Measurements from ENCODE around the gene SCFD2. TPM values are rescaled to one million over a fixed set of nuclear protein-coding genes. Genes with fewer than 3 reads are reported as not detected.
A peak's percentile ranks its signal among the peaks of the same experiment; 100 is the strongest.

SCFD2 gene
- total RNA-seq, 4 donors from 2014 or later, result 8.9 to 16.0 (median 14.8) TPM

DNA sequence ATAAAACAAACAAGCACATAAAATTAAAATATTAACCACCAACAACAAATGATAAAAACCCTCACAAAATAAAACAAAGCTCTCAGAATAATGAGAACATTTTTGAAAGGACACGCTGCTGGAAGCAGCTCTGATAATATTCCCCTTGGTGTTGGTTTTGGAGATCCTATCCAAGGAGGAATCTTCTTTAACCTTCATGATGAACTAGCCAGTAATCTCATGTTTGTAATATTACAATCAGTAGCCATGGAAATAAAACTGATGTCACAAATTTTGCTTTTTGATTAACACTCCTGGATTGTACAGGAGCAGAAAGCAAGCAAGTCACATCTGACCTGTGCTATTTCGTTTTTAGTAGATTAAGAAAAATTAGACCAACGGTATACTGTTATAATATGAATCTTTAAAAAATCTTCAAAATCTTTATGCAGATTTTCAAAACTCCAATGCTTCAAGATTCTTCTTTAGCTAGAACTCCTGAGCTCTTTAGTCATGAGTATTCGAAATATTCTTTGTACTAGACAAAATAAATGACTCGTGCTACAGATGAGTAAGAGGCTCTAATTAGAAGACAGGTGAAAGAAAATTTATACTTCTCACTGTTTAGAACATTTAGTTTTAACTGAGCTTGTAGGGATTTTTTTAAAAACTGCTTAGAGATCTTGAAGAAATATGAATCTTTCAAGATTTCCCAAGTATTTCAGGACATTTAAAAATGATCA is 349.6 kb downstream of the SCFD2 start:
- no peaks in the 10 kb centered on the region for H3K36me3 ChIP-seq
- ATAC-seq (no peak), DNase-seq (no peak)
- H3K4me1 ChIP-seq, result peaks cover 18 to 39% of the 10 kb centered on the region in 2 donors
- TF ChIP-seq POLR2A (IDR thresholded peaks at IDR 0.05), result no peak
- TF ChIP-seq, protein P1, sequence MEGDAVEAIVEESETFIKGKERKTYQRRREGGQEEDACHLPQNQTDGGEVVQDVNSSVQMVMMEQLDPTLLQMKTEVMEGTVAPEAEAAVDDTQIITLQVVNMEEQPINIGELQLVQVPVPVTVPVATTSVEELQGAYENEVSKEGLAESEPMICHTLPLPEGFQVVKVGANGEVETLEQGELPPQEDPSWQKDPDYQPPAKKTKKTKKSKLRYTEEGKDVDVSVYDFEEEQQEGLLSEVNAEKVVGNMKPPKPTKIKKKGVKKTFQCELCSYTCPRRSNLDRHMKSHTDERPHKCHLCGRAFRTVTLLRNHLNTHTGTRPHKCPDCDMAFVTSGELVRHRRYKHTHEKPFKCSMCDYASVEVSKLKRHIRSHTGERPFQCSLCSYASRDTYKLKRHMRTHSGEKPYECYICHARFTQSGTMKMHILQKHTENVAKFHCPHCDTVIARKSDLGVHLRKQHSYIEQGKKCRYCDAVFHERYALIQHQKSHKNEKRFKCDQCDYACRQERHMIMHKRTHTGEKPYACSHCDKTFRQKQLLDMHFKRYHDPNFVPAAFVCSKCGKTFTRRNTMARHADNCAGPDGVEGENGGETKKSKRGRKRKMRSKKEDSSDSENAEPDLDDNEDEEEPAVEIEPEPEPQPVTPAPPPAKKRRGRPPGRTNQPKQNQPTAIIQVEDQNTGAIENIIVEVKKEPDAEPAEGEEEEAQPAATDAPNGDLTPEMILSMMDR (IDR thresholded peaks at IDR 0.05 in 4 of 5, conservative IDR thresholded peaks at IDR 0.05 in 1 of 5), result no peak
- intact Hi-C loops (cut with DNase I; ENCODE audit: low total_unique reads), result loop anchor here (5.0 to 10.0 kb wide), 2 partner anchors 111 to 179 kb away; no protein-coding TSS in a partner anchor
- no peaks in the 10 kb centered on the region for H3K27me3 ChIP-seq
- H3K9me3 ChIP-seq, result no peaks in the 10 kb centered on the region
- peak overlapping the region in 2 of 4 donors; percentile 6 to 28 for H3K27ac ChIP-seq
- in situ Hi-C loops (cut with MboI; ENCODE audit: low sequenced_read_pairs in 4 of 4), result loop anchor here (10.0 to 25.0 kb wide), 8 partner anchors 179 to 1221 kb away; partner anchors contain the start of genes PDGFRA (in 3 of the 4), FIP1L1 (in 1 of the 4) and SCFD2 (in 1 of the 4)
- H3K4me3 ChIP-seq, result no peak overlapping the region

DNA sequence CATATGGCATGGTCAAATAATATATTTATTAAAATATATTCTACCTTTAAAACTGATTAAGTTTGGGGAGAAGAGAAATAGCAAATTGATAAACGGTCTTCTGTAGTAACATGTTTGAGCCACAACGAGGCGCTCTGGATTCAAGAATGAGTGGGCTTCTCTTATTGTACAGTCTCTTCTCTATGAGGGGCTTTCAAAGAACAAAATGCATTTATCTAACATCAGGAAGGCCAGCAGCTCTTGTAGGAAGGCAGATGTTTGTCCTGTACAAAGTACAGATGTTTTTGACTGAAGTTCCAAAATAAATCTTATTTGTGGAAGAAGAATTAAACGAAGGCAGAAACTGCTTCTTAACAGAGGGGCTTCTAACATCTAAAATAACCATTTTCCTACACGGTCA is 350.2 kb downstream of the SCFD2 start:
- in situ Hi-C loops (cut with MboI; ENCODE audit: low sequenced_read_pairs in 4 of 4), result loop anchor here (10.0 to 25.0 kb wide), 8 partner anchors 179 to 1222 kb away; partner anchors contain the start of genes PDGFRA (in 3 of the 4), FIP1L1 (in 1 of the 4) and SCFD2 (in 1 of the 4)
- no peak for ATAC-seq
- Histone ChIP-seq H3K27me3 (no peaks in the 10 kb centered on the region), H3K4me3 (no peak overlapping the region), H3K27ac (peak overlapping the region in 2 of 4 donors; percentile 6 to 28), H3K4me1 (peaks cover 18 to 45% of the 10 kb centered on the region in 2 donors), H3K9me3 (no peaks in the 10 kb centered on the region), H3K36me3 (no peaks in the 10 kb centered on the region)
- intact Hi-C loops (cut with DNase I; ENCODE audit: low total_unique reads), result loop anchor here (5.0 to 10.0 kb wide), 2 partner anchors 112 to 179 kb away; no protein-coding TSS in a partner anchor
- TF ChIP-seq, protein P1 (IDR thresholded peaks at IDR 0.05 in 4 of 5, conservative IDR thresholded peaks at IDR 0.05 in 1 of 5), result peak in 4 of 5 experiments; percentile 47 to 66 (median 59)
- no peak for TF ChIP-seq POLR2A (IDR thresholded peaks at IDR 0.05)
- no peak for DNase-seq

DNA sequence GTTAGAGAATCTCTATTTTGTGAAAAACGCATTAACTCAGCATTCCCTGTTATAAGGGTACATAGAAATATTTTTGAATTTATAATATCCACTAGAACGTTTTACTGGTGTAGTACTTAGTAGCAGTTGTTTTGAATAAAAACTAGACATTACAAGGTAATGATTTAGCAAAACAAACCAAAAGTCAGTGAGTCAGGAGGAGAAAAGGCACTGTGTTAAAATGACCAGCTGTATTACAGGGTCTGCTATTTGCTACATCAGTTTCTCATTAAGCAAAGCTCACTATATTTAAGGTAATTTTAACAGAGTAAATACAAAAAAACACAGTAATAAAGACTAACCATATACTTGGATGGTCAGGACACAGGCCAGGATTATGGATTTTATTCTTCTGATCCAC is 351.0 kb downstream of the SCFD2 start:
- in situ Hi-C loops (cut with MboI; ENCODE audit: low sequenced_read_pairs in 4 of 4), result loop anchor here (10.0 to 25.0 kb wide), 8 partner anchors 180 to 1222 kb away; partner anchors contain the start of genes PDGFRA (in 3 of the 4), FIP1L1 (in 1 of the 4) and SCFD2 (in 1 of the 4)
- H3K27ac ChIP-seq, result no peak overlapping the region
- intact Hi-C loops (cut with DNase I; ENCODE audit: low total_unique reads), result loop anchor here (5.0 to 10.0 kb wide), 3 partner anchors 112 to 1217 kb away; no protein-coding TSS in a partner anchor
- DNase-seq (no peak), ATAC-seq (no peak)
- H3K27me3 ChIP-seq, result no peaks in the 10 kb centered on the region
- H3K4me1 ChIP-seq, result peaks cover 21 to 46% of the 10 kb centered on the region in 2 donors
- no peaks in the 10 kb centered on the region for H3K36me3 ChIP-seq
- TF ChIP-seq POLR2A (IDR thresholded peaks at IDR 0.05), result no peak
- no peak overlapping the region for H3K4me3 ChIP-seq
- H3K9me3 ChIP-seq, result no peaks in the 10 kb centered on the region

DNA sequence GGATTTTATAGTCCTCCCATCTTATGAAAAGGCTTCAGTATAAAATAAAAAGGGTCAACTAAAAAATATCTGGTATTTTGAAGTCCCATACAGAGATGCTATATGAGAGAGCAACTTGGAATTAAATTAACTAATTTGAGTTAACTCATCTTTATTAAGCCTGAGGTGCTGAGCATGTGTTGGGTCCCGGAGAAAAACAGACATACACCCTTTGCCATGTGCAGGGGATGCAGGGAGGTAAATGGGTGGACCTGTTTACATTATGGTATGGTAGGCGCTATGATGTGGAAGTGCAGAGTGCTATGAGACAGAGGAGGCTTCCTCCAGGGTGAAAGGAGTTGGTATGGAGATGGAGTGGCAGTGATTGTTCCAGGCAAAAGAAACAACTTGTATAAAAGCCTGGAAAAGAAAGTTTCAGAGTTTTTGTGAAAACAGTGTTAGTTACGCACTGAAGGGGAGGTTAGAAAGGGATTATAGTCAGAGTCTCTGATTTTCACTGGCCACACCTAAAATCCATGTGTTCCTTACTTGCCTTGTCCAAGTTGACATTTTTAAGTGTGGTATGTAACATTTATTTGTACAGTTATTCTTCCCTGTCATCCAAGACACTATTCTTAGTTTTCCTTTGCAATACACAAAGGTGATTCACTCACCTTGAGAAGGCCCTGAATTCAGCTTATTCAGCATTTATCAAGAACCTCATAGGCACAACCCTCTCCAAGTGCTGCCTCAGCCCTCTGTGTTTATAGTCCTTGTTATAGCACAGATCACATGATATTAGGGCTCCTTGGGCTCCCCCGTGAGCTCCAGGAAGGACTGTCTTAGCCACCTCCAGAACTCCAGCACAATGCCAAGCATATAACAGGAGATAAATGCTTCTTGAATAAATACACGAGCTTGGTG is 351.7 kb downstream of the SCFD2 start:
- DNase-seq (no peak), ATAC-seq (no peak)
- Histone ChIP-seq H3K4me3 (no peak overlapping the region), H3K36me3 (no peaks in the 10 kb centered on the region), H3K27me3 (no peaks in the 10 kb centered on the region), H3K9me3 (no peaks in the 10 kb centered on the region), H3K4me1 (peaks cover 15 to 43% of the 10 kb centered on the region in 2 donors), H3K27ac (no peak overlapping the region)
- in situ Hi-C loops (cut with MboI; ENCODE audit: low sequenced_read_pairs in 4 of 4), result loop anchor here (10.0 to 25.0 kb wide), 8 partner anchors 181 to 1223 kb away; partner anchors contain the start of genes PDGFRA (in 3 of the 4), FIP1L1 (in 1 of the 4) and SCFD2 (in 1 of the 4)
- TF ChIP-seq, protein P1 (IDR thresholded peaks at IDR 0.05 in 4 of 5, conservative IDR thresholded peaks at IDR 0.05 in 1 of 5), result no peak
- no peak for TF ChIP-seq POLR2A (IDR thresholded peaks at IDR 0.05)
- intact Hi-C loops (cut with DNase I; ENCODE audit: low total_unique reads), result loop anchor here (5.0 to 10.0 kb wide), 2 partner anchors 181 to 1218 kb away; no protein-coding TSS in a partner anchor
